Anterior cingulate cortex (tissue), 58 donors: ENCODE measurements around the gene LARP4B.

Experiments
- DNase-seq, 58 donors: peaks; one replicate each; lab custom pipeline; 2025; lab: John Stamatoyannopoulos, UW

The LARP4B gene

DNA sequence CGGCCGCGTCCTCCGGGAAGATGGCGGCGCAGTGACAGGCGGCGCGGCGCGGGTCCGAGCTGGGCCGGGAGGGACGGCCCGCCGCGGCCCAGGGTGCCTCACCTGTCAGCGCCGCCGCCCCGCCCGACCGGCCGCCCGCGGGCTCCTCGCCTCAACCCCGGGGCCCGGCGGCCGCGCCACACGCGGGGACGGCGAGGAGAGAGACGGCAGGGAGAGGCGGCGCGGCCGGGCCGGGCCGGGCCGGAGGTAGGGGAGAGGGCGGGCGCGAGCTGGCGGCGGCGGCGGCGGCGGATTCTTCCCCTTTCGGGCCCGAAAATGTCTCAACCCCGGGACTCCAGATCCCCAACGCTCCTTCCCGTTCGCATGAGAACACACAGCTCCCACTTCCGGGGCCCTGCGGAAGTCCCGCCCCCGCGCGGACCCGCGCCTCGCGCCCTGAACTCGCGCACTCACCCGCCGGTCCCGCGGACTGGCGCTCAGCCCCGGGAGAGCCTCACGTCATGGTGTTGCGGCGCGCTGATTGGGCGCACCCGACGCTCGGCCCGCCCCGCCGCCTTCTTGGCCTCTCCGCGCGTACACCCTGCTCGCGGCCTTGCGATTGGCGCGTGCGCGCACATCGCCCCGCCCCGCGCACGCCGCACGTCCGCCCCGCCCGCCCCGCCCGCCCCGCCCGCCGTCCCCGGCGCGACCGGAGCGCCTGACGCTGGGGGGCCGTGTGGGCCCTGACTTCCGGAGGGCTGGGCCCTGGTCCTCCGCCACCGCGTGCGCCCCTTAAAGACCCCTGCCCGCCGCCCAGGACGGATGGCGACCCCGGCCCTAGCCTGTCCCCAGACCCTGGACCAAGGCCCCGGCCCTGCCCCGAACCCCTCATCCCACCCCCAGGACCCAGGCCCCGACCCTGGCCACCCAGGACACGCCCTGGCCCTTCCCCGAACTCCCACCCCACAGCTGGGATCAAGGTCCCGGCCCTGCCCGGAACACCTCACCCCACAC is at the start of gene LARP4B:
TSS of gene LARP4B (minus strand) at position 380 of the 993 bp plus-strand sequence. CDS start 45,984 bp downstream, outside the sequence.
- DNase-seq: peak; percentile 49 to 97 (median 95)

- DNase-seq: no peak
These were observed 49.1 kb upstream of the LARP4B start for GRCh38 chr10:980468-981093.

DNA sequence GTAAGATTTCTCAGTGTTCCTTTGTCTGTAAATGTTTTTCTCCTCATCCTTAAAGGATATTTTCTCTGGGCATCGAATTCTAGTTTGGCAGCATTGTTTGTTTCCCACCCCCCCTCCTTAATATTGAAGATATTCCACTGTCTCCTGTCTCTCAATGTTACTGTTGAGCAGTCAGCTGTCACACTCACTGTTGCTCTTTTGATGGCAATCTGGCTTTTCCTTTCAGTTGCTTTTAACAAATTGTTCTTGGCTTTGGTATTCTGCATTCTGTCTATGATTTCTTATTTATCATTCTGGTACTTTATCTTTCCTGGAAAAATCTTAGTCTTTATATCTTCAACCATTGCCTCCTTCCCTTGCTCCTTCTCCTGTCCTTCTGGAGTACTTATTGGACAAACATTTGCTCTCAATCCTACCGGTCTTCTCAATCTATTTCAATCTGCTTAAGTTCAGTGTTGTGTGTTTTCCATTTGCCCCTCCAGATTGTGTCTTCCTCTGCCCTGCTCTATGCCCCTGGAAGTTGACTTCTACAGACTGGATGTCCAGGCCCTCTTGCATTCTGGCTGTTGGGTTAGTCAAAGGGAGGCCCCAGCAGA is 47.4 kb upstream of the LARP4B start:
- DNase-seq: no peak

DNA sequence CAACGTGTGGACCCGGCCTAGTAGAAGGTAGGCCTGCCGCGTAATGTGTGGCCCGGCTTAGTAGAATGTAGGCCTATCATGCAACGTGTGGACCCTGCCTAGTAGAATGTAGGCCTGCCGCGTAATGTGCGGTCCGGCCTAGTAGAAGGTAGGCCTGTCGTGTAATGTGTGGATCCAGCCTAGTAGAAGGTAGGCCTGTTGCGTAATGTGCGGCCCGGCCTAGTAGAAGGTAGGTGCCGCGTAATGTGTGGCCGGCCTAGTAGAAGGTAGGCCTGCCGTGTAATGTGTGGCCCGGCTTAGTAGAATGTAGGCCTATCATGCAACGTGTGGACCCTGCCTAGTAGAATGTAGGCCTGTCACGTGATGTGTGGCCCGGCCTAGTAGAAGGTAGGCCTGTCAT is 44.8 kb upstream of the LARP4B start:
- no peak for DNase-seq

DNA sequence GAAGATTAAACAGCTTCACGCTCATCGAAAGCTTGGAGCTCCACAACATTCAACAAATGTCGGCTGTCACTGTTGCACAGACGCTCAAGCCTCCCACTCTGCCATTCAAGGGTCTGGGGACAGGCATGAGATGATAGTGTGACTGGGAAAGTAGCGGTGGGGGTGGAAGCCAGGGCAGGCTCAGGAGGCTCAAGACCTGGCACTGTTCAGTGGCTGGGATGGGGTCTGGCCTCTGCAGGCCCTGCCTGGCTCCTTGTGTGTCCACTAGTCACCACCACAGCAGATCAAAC is 43.2 kb upstream of the LARP4B start:
- no peak for DNase-seq

DNA sequence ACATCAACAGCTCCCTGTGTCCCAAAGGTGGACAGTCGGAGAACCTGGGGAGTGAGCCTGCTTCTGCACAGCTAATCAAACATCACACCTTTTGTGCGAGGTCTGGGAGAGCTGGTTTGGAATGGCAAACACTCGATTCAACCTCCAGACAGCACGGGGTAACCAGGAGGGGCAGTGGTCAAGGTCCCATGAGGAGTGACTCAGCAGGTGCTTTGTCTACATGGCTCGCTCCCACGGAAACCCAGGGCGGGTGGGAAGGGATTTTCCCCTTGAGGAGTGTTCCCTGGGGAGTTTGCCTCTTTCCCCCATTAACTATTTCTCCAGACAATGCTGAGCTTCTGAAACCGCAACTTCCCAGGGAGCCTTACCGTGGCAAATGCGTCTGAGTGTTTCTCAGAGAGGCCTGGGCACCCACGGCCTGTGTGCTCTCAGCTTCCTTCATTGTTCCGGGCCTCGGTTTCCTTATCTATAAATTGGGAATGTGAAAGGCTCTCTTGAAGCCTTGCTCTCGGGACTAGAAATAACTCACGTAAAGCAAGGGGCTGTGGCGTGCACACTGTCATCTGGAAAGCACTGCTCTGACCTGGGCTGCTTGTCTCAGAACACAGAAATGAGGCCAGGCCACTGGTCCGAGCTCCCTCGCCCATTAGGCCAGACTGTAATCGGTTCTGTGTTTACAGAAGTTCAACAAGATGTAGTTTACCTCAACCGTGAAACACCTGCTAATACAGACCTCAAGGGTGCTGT is 42.7 kb upstream of the LARP4B start:
- no peak for DNase-seq

DNA sequence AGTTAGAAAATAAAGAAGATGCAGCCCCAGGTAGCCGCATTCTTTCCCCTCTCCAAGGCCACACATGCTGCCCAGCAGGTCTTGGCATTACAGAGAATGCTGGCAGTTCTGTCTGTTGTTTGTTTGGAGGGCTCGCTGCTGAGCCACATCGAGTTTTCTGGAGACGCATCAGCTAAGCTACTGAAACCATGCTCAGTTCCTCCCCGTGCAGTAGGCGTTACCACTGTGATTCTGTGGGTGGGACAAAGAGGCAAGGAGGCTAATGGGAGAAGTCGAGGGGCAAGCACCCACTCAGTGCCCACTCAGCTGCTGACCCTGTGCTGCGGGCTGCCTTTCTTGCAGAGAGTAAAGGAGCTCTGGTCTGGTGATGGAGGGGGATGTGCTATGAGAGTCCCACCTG is 41.3 kb upstream of the LARP4B start:
- peak in 1 of 58 donors; percentile 4 for DNase-seq

DNA sequence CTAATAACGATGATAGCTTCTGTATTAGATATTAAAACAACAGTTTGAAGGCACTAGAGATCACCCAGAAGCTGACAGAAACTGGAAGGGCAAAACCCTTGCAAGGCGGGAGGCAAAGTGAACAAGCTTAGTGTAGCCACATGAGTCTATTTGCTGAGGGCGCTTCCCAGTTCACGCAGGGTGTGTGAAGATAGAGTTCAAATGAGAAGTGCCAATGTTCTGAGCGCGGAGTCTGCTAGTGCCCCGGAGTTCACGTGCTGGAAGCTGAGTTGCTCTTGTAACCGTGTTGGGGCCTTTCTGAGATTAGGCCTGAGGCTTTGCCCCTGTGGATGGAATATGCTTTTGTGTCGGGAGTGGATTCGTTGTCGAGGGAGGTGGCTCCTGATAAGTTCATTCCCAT is 40.1 kb upstream of the LARP4B start:
- DNase-seq: no peak

GRCh38 chr10:971150-971542 is 39.6 kb upstream of the LARP4B start:
- DNase-seq: no peak

GRCh38 chr10:970311-971149 is 39.0 kb upstream of the LARP4B start:
- no peak for DNase-seq

GRCh38 chr10:969473-970150 is 38.1 kb upstream of the LARP4B start:
- DNase-seq: no peak

DNA sequence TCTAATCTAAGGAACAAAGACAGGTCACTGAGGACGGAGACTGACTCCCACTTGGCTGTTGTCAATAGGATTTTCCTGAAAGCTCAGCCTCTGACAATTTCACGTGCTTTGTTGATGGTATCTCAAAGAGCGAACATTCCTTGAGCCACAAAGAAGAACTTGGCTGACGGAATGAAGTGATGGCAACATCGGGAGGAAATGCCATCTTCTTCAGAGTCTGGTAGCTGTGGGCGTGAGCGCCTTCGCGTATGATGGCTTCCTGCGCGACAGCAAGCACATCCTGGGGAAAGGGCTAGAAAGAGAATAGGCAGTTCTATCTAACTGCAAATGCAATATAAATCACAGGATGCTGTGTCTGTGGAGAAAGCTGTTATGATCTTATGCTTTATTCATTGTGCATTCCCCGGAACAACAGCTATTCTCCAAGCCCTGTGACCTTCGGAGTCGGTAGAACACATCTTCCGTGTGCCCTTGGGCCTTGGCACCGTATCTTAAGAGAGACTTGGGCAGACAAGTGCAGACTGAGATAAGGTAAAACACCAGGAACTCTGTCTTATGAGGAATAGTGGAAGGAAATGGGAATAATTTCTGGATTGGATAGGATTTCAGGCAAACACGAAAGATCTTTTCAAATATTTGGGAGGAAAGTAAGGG is 37.2 kb upstream of the LARP4B start:
- DNase-seq: no peak

- no peak for DNase-seq
These were observed 35.1 kb upstream of the LARP4B start for GRCh38 chr10:966466-967235.

GRCh38 chr10:964988-965417 is 33.5 kb upstream of the LARP4B start:
- DNase-seq: no peak

GRCh38 chr10:964321-964987 is 32.9 kb upstream of the LARP4B start:
- DNase-seq: no peak

- no peak for DNase-seq
These were observed 32.1 kb upstream of the LARP4B start for GRCh38 chr10:963655-964054.

DNA sequence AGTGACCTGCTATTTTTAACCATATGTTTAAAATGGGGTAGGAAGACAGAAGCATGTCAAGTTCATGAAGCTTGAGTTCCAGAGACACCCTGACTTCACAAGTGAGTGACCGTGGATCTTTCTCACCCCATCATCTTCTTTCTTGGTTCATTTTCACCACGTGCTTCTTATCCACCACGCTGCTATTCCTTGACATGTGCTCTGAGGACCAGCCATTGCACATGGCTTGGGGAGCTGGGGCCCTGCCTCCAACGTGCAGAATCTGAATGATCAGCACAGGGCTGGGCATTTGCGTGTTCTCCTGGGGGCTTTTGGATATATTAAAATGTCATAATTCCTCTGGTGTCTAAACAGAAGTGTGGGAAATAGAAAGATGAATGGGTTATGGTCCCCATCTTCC is 31.7 kb upstream of the LARP4B start:
- no peak for DNase-seq
